GM18507 (cell line): ENCODE results near the gene CHAD.

ENCODE experiments used
- DNase-seq: peaks from one replicate; pipeline ENCODE4 v3.0.0; 2011; ENCODE audit warnings: low read depth; ENCODE audit not compliant: insufficient read length; ENCODE audit errors: extremely low spot score
- FAIRE-seq: peaks from 2 replicates; lab custom pipeline; 2011; peaks lifted over from hg19 to GRCh38; lab: Jason Lieb, UNC

Gene CHAD, protein sequence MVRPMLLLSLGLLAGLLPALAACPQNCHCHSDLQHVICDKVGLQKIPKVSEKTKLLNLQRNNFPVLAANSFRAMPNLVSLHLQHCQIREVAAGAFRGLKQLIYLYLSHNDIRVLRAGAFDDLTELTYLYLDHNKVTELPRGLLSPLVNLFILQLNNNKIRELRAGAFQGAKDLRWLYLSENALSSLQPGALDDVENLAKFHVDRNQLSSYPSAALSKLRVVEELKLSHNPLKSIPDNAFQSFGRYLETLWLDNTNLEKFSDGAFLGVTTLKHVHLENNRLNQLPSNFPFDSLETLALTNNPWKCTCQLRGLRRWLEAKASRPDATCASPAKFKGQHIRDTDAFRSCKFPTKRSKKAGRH

DNA sequence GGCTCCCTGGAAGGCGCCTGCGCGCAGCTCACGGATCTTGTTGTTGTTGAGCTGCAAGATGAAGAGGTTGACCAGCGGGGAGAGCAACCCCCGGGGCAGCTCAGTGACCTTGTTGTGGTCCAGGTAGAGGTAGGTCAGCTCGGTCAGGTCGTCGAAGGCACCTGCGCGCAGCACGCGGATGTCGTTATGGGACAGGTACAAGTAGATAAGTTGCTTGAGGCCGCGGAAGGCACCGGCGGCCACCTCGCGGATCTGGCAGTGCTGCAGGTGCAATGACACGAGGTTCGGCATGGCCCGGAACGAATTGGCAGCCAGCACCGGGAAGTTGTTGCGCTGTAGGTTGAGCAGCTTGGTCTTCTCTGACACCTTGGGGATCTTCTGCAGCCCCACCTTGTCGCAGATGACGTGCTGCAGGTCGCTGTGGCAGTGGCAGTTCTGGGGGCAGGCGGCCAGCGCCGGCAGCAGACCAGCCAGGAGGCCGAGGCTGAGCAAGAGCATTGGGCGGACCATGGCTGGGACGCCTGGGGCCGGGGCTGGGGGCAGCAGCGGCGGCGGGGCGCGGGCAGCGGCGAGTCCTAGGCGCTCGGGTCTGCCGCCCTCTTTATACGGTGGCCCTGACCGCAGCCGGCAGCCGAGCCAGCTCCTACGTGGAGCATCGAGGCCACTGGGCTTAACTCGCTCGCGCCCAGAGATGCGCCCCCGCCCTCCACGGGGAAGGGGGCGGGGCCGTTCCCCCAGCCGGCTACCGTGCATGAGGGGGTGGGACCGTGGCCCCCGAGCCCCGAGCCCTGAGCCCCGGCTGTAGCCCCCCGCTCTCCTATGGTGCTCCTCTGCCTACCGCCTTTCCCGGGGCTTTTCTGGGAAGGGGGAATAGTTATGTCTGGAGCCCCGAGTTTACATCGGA lies at the start of gene CHAD:
TSS of gene CHAD (minus strand) at position 577 of the 904 bp plus-strand sequence. CDS start at position 510, 67 bp downstream.
- no peak for DNase-seq
- FAIRE-seq, result no peak

DNA sequence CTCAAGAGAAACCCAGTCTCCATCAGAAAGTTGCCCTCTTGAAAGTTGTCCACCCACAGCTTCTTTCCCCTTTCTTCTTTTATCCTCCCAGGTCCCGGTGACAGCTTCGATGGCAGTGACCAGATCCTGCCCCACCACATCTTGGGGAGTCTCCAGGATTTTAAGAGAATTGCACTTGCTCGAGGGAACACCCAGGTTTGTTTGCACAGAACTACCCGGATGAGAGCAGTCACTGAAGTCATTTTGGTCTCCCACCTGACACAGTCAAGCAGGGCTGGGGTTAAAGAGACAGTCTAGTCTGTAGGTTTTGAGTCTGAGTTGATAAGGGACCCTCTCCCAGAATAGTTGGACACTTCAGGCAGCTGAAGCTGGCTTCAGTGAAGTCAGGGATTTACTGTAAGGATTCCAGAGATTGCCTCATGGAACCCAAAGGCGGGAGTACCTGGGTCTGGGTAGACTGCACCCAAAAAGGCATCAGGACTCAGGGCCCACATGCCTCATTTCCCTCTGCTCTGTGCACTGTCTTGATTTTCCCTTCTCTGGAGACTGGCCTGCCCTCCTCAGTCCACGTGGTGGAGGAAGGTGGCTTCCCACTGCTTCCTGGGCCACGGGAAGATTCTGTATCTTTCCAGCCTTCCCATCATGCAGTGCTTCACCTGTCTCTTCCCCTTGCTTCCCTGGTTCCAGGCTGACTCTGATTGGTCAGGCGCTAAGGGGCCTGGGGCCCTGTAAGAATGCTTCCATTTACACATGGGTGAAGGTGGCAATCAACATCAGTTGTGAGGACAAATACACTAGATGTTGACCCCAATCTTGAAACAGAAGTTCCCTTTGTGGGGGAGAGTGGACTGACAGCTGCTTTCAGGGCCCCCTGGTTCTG lies 49.1 kb upstream of the CHAD start:
- no peak for DNase-seq
- FAIRE-seq, result no peak

DNA sequence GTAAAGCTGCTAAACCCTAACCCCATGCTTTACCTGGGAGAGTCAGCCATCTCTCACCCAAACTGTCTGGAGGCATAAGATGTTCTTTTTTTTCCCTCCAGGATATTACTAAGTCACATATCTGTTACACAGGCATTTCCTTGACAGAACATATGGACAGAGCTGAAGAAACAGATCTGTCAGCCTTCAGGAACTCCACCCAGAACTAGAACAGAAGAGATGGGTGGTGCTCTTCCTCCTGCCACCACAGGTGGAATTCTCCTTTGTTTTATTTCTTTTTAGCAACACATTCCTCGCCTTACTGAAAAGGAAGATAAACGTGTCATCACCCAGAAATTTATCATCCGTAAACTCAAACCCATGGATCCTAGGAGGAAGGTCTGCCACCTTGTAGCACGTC lies 48.3 kb upstream of the CHAD start:
- FAIRE-seq (no peak), DNase-seq (no peak)

DNA sequence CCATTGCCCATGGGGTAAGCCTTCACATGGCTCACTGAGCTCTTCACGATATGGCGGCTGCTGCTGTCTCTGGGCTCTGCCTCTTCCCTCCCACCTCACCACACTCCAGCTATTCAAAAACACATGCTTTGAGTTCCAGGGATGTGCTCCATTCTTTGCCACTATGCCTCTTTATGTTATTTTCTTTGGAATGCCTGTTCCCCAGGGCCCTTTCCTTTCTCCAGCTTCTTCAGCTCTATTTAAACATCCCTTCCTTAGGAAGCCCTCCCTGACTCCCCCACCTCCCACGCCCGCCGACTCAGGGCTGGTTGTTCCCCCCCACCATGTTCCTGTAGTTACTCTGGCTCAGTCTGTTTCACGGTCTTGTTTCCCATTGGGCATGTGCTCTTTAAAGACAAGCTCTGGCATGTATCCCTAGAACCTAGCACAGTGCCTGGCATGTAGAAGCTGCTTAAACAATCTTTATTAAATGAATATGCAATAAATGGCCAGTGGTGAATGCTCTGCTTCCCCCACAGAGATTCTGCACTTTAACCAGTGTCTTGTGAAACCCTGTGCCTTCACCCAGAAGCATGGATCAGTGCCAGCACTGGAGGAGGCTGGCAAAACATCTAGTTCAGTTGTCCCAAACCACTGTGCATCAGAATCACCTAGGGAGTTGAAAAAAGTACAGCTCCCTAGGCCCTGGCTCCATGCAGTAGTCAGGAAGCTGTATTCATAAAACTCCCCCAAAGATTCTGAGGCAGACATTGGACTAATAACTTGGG lies 46.4 kb upstream of the CHAD start:
- FAIRE-seq, result no peak
- no peak for DNase-seq

DNA sequence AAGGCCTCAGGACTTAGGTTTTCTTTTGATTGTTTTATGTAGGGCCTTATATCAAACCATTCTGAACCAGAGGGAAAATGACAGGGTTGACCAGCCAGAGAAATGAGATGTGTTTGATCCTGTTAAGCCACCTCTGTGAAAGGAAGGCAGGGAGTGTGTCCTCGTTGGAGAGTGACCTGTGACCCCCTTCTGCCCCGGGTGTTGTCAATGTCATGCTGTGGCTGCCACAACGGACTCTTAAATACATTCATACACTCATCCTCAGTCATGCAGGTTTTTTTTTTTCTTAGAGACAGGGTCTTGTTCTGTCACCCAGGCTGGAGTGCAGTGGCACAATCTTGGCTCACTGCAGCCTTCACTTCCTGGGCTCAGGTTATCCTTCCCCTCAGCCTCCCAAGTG lies 45.7 kb upstream of the CHAD start:
- FAIRE-seq (no peak), DNase-seq (no peak)

DNA sequence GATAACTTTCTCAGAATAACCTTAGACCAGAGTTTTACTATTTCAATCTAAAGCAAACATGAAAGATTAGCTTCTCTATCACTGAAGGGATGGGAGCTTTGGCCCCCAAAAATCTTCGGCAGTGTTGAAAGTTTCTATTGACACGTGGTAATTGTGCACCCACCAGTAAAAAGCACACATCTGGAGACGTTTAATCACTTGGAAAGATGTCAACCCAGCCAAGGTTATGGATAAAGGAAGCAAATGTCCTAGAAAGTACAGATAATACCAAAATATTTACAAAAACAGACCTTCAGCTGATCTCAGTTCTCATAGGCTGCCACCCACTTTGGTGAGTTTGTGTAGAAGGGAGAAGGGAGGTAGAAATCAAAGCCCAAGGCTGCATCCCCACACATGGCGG lies 44.8 kb upstream of the CHAD start:
- DNase-seq, result no peak
- no peak for FAIRE-seq

DNA sequence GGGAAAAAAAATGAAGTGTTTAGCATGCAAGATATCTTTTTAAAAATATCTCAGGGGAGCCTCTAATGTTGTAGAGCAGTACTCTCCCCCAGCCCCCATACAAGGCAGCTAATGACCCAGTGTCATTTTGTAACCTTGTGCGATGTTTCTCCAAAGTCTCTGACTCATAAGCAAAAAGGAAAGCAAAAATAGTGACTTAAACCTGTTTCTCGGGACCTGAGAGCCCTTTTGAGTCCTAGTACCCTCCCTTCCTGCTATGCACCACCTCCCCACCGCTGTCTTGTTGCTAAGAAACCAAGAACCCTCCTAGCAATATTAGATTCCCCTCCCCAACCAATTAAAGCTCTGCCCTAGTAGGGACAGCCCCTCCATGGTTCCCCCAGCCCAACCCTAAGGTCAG lies 42.4 kb upstream of the CHAD start:
- DNase-seq (peak; percentile 70), FAIRE-seq (peak; percentile 91)

DNA sequence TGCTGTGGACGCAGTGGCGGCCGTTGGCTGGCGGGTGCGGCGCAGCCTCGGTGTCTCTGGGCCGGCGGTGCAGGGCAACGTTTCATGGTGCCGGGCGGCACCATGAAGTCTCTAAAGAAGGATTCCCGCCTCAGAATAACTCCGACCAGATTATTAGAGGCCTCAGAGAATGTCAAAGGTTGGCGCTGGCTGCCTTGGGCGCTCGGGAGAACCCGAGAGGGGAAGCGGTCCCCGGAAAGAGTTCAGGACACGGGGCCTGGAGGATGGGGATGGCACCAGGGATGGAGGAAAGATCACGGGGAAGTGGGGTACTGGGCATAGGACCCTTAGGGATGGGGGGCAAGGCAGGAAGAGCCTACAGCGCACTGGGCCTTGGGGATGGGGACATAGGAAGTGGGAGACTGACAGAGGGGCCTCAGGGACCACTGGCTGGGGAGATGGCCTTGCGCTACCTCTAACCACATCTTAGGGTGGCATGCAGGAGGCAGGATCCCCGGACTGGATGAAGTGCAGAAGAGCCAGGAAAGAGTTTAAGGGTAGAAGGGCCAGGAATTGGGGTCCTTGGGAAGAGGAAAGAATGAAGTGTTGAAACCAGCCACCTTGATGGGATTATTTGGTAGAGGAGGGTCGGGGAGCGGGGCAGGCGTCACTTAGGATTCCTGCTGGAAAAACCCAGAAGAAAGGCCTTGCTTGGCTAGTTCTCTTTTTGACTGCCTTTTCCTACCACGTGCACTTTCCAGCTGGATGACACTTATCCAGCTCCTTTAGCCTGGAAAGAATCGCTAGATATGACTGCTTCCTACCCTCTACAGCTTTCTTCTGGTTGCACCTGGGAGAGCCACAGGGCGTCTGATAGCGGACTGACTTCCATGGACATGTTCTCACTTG lies 40.1 kb upstream of the CHAD start:
- no peak for DNase-seq
- FAIRE-seq, result no peak

DNA sequence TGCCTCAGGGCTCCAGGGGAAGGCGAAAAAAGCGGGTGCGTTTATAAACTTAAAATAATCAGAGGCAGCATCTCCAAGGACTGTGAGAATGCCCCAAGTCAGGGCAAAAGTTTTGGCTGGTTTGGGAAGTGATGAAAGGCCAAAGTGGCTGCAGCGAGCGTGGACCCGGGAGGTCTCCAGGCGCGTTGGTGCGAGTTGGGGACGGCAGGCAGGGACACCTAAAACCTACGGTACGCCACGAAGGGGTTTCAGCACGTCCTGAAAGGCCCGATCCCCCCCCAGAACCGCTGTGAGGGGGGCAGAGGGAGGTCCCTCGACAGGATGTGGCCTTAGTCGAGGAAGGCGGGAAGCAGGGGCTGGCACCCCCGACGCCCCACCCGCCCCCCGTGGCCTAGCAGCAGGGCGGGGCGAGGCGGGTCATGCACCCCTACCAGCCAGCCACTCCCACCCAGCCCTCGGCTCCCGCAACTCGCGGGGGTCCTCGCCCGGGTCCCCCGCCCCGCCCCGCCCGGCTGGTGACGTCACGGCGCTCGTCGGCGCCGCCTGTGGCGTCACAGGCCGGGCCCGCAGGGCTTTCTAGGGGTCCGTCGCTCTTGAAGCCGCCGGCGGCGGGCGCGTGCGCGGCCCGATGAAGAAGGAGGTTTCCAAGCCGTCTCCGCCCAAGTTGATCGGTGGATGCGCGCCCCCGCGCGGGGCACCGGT lies 39.3 kb upstream of the CHAD start, which contains the start of gene MYCBPAP:
TSS of gene MYCBPAP (plus strand) at position 569 of the 702 bp plus-strand sequence. CDS start 236 bp downstream, outside the sequence.
- DNase-seq, result peak; percentile 52
- peak; percentile 60 for FAIRE-seq

DNA sequence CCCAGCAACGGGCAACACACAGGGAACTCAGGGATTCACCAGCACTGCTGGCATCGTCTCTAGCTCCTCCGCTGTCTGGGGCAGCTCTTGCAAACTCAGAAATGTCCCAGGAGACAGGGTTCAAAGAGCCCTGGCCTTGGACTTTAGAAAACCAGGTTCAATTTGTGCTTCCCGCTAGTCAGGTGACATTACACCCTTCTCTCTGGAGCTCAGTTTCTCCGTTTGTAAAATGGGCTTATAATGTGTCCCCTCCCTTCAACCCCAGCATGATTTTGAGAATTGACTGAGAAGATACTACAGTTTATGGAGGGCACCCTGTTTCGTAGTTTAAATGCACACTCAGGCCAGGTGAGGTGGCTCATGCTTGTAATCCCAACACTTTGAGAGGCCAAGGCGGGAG lies 37.6 kb upstream of the CHAD start:
- no peak for FAIRE-seq
- no peak for DNase-seq

DNA sequence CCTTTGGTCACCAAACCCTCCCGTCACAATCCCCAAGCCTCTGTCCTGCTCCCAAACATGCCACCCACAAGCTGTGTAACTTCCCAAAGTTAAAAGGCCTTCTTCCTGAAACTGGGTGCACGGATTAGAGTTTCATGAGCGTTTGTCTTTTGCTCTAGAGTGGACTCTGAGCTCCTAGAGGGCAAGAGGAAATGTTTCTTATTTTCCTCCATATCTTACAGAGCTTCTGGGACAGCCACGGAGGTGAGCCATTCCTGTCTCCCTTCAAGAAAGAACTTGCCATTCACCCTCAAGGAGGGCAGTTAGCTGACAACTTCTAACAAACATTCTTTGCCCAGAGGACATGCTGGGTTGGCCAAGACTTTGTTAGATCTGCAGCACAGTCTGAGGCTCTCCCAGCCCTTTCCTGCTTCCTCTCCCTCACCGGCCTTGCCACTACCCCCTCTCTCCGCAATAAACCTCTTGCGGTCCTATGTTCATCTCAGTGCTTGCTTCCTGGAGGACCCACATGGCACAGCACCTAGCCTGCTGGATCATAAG lies 37.0 kb upstream of the CHAD start:
- DNase-seq (no peak), FAIRE-seq (no peak)

DNA sequence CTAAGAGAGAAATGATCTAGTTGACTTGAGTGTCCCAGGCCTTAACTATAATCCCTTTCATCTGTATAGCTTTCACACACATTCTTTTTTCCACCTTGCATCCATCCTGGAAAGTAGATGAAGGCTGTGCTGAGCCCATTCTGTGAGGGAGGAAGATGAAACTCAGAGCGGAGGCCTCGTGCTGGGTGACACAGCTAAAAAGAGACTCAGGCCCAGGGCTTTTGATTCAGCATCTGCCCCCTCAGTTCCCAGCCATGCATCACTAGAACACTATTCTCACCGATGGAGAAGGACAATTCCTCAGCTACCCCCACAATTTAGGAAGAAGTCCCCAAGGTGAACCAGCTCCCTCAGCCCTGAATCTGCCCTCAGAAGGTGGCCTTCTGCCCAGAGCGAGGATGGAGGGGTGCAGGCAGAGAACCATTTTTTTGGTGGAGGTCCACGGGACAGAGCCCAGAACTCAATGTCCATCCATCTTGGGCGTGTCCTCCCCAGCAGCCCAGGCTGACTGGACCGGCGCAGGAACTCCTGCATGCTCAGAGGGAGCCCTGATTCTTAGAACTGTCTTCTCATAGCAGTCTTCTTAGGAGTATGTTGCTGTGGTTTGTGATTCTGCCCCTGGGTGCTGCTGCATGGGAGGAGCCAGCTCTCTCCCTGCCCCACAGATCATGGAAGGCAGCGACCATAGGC lies 33.8 kb upstream of the CHAD start:
- no peak for FAIRE-seq
- DNase-seq, result no peak

DNA sequence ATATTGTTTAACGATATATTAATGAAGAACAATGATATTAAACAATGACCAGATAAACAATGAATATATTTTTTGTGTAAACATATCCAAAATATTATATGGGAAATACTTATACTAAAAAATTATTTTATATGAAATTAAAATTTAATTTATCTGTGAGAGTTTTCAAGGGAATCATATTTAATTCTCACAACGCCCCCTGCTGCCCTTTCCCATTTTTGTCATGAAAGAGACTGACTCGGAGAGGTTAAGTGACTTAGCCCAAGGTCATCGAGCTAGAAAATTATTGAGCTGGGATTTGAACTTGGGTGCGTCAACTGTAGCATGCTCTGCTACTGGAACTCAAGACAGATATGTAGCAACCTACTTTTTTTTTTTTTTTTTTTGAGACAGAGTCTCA lies 32.4 kb upstream of the CHAD start:
- no peak for DNase-seq
- no peak for FAIRE-seq

DNA sequence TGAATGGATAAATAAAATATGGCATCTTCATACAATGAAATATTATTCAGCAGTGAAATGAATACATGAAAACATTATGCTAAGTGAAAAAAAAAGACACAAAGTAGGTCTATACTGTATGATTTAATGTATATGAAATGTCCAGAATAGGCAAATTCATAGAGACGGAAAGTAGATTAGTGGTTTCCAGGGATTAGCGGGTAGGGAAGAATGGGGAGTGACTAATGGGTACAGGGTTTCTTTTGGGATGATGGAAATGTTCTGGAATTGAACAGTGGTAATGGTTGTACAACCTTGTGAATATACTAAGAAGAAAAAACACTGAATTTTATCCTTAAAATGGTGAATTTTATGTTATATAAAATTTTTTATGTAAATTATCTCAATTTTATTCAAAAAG lies 31.0 kb upstream of the CHAD start:
- FAIRE-seq (no peak), DNase-seq (no peak)

DNA sequence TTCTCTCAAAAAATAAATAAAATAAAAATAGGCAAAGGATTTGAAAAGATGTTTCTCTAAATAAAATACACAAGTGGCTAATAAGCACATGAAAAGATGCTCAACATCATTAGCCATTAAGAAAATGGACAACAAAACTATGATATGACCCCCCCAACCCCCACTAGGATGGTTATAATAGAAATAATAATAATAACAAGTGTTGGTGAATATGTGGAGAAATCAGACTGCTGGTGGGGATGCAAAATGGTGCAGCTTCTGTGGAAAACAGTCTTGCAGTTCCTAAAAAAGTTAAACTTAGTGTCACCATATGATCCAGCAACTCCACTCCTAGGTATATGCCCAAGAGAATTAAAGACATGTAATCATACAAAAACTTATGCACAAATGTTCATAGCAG lies 30.6 kb upstream of the CHAD start:
- FAIRE-seq (no peak), DNase-seq (no peak)

DNA sequence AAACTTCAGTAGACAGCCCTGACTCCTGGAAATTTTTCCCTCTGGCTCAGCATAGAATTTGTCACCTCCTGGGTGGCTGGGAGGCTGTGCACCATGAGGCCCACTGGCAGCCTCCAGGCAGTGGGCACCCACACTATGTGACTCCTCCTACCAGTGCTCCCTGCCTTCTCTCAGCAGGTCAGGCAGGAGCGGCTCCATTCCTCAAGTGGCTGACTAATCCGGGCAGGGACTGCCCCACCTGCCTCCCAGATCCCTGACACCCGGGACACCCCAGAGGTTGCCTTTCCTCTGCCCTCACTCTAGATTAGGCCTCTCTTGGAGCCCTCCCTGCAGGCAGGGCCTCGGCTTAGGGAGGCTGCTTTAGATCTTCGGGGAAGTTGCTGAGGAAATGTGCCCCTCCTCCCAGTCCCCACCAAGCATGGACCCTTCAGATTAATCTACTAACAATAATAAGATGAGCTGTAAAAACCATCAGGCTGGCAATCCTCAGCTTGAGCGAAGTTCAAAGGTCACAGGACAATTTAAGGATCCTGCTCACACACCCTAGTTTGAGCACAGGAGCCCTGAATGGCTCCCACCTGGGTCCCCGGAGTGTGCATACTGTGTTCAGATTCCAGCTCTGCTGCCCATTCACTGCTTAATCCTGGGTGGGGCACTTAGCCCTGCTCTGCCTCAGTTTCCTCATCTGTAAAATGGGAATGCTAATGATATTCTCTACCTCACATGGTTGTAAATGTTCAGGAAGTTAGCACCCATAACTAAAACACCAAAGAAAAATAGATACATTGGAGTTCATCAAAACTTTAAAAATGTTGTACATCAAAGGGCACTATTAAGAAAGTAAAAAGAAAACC lies 29.6 kb upstream of the CHAD start:
- FAIRE-seq (no peak), DNase-seq (no peak)
